GM18498 (cell line): ENCODE data around the gene ZNF366.
A peak's percentile ranks its signal among the peaks of the same experiment; 100 is the strongest.

ENCODE experiments used
- ATAC-seq: cut with Tn5 transposase; IDR thresholded peaks from one replicate; pipeline ENCODE4 v1.9.1; 2021; ENCODE audit warnings: mild to moderate bottlenecking, moderate library complexity; ENCODE audit not compliant: unreplicated experiment

Gene ZNF366

DNA sequence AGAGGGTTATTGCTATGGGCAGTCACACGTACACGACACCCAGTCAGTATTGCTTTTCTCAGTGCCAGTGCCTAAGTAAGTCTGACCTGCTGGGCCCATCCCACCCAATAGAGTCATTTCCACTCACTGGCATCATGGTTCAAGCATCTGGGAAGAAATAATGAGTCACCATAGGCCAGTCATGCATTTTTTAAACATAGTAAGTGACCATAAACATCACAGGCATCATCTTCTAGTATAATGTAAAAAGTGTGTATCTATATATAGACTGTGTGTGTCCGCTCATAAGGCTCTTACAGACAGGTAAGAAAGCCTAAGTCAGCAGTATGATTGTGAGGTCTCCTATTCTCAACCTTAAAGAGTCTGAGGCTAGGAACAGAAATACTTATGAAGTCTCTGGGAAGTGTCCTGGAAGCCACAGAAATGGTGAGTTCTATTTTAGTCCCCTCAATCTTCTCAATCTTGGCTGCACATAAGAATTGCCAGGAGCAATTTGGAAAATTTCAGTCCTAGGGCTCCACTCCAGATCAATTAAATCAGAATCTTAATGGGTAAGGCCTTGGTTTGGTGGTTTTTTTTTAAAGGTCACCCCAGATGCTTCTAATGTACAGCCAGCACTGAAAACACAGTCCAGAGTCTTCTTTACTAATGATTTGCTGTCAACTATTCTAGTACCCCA, 65.2 kb downstream of the ZNF366 start:
- no peak for ATAC-seq

DNA sequence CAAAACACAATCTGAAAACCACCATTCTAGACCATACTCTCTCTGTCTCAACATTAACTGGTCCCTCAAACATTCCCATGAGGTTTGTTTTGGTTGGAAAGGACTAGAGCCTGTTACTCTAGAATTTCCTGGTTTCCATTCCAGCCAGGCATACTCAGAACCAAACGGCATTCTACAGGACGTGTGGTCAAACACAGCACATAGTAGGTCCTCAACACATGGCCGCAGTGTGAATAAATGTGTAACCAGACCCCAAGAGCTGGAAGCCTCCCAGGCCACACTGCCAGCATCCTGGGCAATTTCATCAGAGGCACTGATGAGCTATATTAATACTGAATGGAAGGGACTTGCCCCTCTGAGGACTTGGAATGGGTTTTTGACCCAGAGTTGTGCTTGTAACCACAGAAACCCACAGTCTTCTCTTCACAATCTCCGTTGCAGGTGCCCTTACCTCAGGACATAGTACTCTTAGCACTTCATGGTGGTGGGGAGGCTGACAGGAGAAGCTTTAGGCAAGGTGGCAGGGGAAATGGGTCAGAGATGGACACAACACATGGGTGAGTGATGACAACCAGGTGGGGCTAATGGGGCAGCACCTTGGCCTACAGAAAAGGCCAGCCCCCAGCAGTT, 66.0 kb downstream of the ZNF366 start:
- ATAC-seq = peak; percentile 38

GRCh38 chr5:72440207-72440638, 67.0 kb downstream of the ZNF366 start:
- peak; percentile 42 for ATAC-seq

- no peak for ATAC-seq
Observed at GRCh38 chr5:72439192-72439591, 68.0 kb downstream of the ZNF366 start.

DNA sequence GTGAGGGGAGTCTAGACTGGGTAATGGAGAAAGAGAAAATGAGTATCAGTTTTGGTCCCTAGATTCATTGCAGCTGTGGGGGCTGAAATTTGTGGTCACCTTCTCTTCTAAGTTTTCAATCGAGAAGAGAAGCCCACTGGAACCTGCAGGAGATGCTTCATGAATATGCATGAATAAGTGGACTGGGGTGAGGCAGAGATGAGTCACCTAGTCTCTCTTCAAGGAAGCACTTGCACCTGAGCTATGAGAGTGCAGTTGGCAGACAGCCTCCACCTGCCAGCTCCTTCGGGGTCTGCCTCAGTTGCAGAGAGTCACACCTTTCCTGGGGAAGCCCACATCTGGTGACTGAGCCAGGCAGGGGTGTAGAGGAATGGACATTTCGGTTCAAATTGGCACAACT, 69.1 kb downstream of the ZNF366 start:
- no peak for ATAC-seq

DNA sequence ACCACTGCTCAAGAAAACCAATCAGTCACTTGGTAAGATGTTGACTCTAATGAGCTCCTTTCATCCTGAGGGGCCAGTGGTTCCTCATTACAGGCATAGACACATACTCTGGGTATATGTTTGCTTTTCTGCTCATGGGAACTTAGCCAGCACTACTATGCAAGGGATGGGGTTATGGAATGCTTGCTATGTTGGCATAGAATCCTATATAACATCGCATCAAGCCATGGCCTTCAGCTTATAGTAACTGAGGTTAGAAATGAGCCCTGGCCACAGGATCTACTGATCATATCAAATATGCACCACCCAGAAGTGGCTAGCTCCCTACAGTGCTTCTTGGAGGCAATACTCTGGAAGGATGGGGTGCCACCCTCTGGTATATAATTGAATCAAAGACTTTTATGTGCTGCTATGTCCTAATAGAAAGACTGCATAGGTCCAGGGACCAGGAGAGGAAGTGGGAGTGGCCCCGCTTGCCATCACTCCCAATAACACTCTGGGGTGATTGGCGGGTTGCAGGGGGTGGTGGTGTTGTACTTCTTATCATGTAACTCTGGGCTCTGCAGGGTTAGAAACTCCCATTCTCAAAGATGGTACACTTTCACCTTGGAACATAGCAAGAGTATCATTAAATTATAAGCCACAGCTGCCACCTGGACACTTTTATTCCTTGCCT, 70.3 kb downstream of the ZNF366 start:
- no peak for ATAC-seq

DNA sequence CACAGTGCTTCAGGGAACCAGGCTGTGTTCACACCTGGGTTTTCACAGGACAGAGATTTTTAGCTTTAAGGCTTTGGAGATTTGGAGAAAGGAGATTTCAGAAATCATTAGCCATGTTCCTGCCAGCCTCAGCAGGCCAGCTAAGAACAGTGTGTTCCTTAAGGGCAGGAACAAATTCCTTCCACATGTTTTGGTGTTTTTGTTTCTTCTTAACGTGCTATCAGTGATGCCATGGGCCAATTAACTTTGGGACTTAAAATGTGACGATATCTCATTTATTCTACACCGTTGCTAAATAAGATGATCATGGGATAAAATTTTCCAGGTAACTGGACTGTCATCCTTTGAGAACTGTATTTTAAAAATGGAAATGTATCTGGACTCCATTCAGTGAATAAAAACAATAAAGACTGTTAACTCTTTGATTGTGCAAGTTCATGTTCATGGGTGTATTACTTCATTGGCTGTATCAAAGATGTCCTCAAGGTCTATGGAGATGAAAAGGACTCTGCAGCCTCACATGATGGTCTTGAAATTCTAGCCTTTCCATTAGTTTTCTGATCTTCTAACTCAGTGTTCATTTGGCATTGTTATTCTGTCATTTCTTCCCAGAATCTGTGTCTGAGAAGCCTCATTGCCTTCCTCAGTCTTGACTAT, 72.3 kb downstream of the ZNF366 start:
- ATAC-seq = no peak

DNA sequence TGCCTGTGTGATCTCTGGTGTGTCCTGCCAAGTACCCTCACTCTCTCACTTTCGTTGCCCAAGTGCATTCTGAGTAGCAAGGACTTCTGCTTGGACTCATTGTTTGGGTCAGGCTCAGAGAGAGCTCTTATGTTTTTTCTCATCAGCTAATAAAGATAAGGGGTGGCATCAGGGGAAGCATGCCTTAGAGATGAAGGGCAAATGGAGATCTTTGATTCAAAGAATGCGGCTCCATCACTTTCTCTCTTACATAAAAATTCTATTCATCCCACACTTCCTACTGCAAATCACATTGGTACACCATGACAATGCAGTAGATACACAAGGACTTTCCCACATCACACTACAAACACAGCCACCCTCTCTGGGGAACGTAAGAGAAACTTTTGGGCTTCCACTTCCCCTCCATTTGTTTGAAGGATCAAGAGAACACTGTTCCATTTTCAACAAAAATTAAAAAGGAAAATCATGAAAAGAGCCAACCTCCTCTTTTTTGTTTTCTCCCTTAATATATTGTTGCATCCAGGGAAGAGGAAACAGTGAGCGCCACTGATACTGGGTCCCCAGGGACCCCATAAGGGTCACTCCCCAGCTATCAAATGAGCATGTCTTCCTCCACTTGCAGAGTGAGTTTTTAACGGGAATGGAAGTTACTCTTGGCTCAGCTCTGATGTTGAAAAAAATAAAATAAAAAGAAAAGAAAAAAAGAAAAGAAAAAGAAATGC, 73.0 kb downstream of the ZNF366 start:
- no peak for ATAC-seq

DNA sequence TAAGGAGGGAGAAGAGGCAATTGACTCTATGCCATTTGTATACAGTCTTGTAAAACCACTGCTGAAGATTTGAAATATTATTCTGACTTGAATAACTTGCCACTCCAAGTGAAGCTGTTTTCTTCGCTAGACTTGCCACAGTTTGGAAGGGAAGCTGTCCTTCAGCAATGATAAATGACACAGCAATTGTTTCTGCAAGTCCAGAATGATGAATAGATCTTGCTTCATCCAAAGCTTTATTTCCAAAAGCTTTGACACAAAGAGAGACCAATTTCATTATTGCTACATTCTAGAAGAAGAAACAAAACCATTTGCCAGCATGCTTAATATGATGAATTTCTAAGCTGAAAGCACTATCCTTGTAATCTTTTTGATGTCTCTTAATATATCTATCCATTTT, 73.7 kb downstream of the ZNF366 start:
- ATAC-seq = no peak

- ATAC-seq = no peak
Observed at GRCh38 chr5:72428669-72429068, 78.5 kb downstream of the ZNF366 start.

GRCh38 chr5:72427488-72428437, 79.4 kb downstream of the ZNF366 start:
- no peak for ATAC-seq

- ATAC-seq = no peak
Observed at GRCh38 chr5:72427016-72427415, 80.2 kb downstream of the ZNF366 start.

DNA sequence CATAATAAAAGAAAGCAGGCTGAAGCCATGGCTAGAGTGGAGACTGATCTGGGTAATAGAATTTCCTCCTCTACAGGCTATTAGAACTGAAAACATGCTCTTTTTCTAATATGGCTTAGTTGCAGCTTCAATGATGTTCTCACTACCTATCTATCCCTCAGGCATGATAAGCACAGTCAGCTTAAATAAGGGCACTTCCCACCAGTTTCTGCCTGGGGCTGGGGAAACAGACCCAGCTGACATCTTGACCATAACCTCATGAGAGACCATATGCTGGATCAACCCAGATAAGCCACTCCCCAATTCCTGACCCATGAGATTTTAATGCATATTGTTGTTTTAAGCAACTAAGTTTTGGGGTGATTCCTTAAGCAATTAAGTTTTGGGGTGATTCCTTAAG, 81.2 kb downstream of the ZNF366 start:
- no peak for ATAC-seq

GRCh38 chr5:72418271-72418670, 88.9 kb downstream of the ZNF366 start:
- no peak for ATAC-seq

DNA sequence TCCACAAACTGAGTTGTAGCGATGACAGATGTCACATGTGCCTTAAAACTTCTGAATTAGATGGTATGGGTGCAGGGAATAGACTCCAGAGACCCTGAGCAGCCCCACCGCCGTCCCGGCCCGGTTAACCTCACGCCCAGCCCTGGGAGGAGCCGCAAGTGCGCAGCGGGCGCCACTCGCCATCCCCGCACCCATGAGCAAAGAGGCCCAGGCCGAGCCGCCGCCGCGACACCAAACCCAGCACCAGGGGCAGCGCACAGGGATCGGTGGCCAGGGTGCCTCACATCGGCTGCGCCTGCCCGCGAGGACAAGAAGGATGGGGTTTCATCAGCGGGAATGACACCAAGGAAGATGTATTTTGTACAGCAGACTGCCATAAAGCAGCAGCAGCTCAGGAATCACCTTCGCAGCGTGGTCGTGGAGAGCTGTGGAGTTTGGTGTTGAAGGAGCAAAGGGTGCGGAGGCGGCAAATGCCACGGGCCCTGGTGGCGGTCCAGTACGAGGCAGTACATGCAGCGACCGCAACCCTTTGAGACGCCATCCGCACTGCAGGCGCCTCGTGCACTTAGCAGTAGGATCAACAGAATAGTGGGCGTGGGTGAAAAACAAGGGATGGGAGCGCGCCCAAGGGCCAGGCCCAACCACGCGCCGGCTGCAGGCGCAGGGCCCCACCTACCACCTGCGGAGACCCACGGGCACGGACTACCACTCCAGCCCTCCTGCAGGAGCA, 89.7 kb downstream of the ZNF366 start:
- ATAC-seq = no peak

DNA sequence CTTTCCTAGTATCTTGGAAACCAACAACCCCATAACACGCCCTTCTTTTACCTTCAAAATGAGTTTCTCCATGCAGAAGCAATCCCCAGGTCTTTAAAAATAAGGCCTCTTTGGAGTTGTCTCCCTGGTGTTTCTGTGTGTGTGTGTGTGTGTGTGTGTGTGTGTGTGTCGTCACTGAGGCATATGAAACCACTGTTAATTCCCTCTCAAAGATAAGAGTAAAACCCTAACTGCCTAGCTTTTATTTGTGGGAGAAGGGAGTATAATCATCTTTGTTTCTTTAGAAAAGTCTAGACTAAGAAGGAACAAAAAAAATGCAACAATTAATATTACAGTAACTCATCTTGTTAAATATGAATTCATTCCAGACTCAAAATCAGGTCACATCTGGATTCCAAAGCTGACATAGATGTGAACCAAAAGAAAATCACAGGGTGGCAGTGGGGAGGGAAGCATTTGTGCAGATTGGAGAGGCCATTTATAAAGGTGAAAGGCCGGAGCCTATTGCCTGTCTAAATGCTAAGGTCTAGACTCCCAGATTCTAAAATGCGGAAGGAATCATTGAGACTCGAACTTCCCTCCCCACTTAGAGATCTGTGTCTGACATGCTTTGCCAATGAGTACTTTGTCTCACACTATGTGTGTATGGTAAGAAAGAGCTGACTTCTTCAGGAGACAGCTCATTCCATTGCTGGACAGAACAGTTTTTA, 91.4 kb downstream of the ZNF366 start:
- ATAC-seq = no peak

DNA sequence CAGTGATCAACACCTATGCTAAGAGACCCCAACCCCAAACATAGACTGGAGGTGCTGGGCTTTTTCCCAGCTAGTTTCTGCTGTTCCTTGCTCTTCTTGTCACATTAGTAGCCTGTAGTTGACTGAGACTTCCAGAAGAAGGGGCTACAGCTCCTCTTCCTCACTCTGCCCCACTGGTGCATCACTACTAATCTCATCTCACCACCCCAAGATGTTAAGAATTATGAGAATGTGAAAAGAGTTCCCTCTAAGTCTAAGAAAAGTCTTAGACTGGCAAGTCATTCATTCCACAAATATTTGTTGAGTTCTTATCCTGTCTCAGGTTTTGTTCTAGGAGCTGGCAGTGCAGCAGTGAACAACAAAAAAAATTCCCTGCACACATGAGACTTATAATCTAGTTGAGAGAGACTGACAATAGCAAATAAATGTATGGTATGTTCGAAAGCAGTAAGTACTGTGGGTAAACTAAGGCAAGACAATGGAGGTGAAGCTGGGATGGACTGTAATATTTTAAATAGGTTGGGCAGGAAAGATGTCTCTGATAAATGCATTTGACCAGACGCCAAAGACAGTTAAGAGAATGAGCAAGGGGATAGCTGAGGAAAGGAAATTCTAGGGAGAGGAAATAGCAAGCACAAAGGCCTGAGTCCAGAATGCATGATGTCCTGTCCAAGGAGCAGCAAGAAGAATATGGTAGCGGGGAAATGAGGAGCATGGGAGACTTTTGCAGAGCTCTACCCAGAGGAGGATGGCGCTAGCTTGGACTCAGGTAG, 94.7 kb downstream of the ZNF366 start:
- ATAC-seq = no peak
